GM19328 (cell line): Measurements from ENCODE around the gene KLHL2.
A peak's percentile ranks its signal among the peaks of the same experiment; 100 is the strongest.
"Not testable (repeated sequence)": the region's sequence is repeated elsewhere in the genome, so short reads cannot be mapped to it uniquely, and the experiment has no call there.

Source experiments
- ATAC-seq: cut with Tn5 transposase; IDR thresholded peaks from one replicate; pipeline ENCODE4 v1.9.1; 2021; ENCODE audit warnings: mild to moderate bottlenecking, moderate library complexity; ENCODE audit not compliant: unreplicated experiment

Gene KLHL2

DNA sequence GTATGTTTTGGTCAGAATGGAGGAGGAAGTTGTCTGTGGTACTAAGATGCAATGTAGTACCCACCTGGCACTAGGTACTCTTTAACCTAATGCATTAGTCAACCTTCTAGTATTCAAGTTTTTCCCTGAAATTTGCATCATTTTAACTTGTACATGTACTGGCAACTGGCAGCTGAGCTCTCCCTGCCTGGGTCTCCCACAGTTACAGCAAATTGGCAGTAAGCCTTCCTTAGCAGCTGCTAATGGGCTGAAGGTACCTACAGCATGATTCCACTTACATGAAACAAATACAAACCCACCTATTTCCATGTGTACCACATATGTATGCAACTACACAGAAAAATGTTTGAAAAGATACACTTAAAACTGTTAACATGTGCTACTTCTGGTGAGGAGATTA, 8.1 kb upstream of the KLHL2 start:
- no peak for ATAC-seq

DNA sequence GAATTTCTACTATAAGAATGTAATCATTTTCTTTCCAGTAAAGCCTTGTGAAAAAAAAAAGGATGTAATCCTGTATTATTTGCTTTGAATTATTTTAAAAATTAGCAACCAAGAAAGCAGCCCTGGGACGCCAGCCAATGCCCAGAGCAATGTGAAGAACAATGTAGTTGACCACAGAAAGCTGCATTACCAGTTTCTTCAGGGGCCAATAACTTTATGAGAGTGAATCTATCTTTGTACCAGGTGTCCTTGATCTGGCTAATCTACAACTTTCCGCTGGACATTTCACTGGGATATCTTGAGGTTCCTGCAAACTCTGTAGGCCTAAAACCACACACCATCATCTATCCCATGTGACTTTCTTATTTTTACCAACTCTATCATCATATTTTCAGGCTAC, 7.6 kb upstream of the KLHL2 start:
- no peak for ATAC-seq

- ATAC-seq = no peak
Observed at GRCh38 chr4:165201806-165202205, 5.6 kb upstream of the KLHL2 start.

- no peak for ATAC-seq
Observed at GRCh38 chr4:165203541-165204461, 3.6 kb upstream of the KLHL2 start.

GRCh38 chr4:165204462-165204830, 2.9 kb upstream of the KLHL2 start:
- ATAC-seq = no peak

DNA sequence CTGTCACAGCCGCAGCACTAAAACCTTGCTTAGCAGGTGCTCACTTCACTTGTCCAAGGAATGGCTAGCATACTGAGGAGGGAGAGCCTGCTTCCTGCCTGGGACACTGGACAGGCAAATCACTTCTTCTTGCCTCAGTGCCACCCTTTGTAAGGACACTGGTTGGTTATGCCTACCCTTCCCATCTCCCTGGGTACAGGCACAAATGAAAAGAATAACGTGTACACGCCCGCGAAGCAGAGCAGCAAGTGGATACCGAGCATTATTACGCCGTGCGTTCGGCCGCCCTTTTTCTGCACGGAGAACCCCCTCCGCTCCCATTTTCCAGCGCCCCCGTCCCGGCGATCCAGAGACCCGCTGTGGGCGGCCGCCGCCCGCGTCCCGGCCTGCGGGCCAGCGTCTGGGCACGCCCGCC, 338 bp upstream of the KLHL2 start:
- peak; percentile 34 for ATAC-seq

DNA sequence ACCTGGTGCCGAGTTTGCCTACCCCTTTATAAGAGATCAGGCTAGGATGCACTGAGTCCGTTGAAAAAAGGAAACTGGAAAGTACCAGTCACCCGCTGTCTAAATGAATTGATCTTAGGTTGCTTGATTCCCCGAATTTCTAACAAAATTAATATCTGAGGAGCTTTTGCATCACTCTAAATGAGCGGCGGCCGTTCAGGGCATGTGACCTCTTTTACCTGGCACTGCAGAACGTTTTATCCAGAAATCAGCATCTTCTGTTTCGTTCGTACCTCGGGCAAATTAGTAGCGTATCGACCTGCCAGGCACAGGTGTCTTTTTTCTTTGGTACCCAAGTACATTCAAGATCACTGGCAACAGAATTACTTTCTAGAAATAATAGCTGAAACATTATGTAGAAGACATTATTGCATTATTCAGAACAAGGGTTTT, 876 bp downstream of the KLHL2 start:
- ATAC-seq = peak; percentile 14

DNA sequence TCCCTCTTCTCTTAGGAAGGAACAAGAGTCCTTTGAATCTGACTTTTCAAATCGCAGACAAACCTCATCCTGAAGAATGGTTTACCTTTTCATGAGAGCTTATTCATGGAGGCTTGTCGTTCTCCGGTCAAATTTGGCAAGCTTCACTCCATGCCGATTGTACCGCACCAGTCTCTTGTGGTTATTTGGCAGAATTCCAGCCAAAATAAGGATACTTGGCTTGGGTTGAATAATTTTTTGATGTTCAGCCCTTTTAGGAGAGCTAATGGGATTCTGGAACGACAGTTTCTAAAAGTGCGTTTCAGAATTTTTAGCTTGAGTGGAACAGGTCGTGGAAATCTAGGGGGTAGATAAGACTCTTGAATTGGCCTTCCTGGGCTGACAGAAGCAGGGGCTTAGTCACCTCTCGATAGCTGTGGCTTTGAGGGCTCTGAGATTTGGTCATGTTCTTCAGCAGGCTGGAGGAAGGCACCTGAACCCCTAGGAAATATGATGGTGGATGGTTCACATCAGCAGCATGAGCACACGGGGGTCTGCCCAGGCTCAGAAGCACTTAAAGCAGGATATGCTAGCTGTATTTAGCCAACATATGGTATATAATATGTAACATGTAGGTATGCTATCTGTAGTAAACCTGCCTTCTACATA, 1.5 kb downstream of the KLHL2 start:
- no peak for ATAC-seq

DNA sequence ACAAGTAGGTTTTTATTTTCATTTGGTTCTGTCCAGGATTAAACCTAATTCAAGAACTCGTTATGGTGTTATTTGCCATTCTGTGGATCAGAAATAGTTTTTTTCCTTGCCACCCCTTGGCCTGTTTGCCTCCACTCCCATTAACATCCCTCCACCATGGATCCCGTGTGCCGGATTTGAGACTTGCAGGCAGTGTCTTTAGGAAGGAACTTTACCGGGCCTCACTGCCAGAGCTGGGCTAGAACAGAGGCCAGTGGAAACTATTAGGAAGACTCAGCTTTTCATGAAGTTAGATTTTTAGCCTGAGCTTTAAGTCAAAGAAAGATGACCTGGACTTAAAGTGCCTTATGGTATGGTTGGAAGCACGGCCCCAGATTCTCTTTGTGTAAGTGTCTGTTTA, 2.4 kb downstream of the KLHL2 start:
- no peak for ATAC-seq

- no peak for ATAC-seq
Observed at GRCh38 chr4:165210566-165210965, 3.2 kb downstream of the KLHL2 start.

DNA sequence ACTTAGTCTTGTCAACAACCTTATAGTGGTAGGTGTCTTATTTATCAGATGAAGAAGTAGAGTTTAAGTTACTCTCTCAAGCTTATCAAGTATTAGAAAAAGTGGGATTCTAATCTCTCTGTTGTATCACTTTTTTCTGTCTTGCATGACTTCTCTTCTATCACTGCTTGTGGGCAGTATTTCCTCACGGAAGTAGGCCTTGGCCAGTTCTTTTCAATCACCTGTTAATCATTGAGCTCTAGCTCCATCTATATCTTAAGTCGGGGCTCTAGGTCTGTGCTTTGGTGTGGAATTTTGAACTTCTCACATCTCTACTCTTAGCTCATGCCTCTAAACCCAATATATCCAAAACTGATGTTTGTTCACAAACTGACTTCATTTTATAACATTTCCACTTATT, 5.3 kb downstream of the KLHL2 start:
- not testable (repeated sequence) for ATAC-seq

DNA sequence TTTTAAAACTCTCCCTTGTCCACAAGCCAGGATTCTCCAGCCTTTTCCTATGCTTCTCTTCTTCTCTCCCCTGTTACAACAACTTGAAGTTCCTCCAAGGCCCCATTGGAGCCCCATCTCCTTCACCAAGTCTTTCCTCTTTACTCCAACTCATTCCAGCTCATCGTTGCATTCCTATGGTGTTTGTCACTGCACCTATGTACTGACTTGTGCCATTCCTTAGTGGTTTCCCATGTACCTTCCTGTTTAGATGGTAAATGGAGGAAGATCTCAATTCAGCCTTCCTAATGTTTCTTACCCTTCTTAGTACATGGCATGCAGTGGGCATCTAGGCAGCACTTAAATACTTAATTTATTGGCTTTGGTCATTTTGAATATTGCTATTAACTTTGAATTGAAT, 6.0 kb downstream of the KLHL2 start:
- ATAC-seq = not testable (repeated sequence)

GRCh38 chr4:165213991-165214709, 6.8 kb downstream of the KLHL2 start:
- ATAC-seq = not testable (repeated sequence)

- peak; percentile 39 for ATAC-seq
Observed at GRCh38 chr4:165215034-165215751, 7.8 kb downstream of the KLHL2 start.

- ATAC-seq = peak; percentile 63
Observed at GRCh38 chr4:165215761-165216487, 8.6 kb downstream of the KLHL2 start.

- no peak for ATAC-seq
Observed at GRCh38 chr4:165217325-165217724, 10.0 kb downstream of the KLHL2 start.

DNA sequence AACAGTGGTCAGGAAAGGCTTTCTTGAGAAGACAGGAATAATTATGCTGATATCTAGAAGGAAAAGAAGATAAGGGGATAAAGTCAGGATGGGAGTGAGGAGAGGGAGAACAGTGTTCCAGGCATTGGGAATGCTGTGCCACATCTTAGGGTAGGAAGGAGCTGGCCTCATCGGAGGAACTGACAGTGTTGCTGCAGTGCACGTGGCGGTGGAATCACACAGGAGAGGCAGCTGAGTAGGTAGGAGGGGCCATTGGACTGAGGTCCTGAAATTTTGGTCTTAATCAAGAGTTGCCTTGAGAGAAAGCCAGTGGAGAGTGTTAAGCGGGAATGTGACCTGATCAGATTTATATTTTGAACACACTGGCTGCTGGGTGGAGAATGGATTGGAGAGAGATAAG, 13.9 kb downstream of the KLHL2 start:
- ATAC-seq = not testable (repeated sequence)

GRCh38 chr4:165221993-165222650, 14.8 kb downstream of the KLHL2 start:
- ATAC-seq = not testable (repeated sequence)

DNA sequence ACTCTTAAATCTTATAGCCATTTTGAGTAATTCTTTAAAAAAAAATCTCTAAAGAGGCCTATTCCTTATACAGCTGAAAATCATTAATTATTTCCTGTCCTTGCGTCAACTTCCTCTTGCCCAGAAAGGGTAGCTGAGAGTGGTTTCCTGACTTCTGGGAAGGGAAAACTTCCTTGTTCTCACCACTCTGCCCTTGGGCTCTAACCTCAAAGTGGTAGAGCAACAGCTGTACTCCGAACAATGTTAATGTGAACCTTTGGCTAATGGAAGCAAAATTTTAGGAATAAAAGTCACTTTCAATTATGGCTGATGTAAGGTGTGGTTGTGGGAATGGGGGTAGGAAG, 15.3 kb downstream of the KLHL2 start:
- no peak for ATAC-seq

GRCh38 chr4:165227401-165227800, 20.0 kb downstream of the KLHL2 start:
- ATAC-seq = not testable (repeated sequence)
